GM21528 (cell line): Measurements from ENCODE around the gene GPS1.

ENCODE experiments used
- ATAC-seq: cut with Tn5 transposase; IDR thresholded peaks from one replicate; pipeline ENCODE4 v1.9.1; 2021; ENCODE audit warnings: mild to moderate bottlenecking, moderate library complexity; ENCODE audit not compliant: unreplicated experiment, low FRiP score

GPS1 gene

DNA sequence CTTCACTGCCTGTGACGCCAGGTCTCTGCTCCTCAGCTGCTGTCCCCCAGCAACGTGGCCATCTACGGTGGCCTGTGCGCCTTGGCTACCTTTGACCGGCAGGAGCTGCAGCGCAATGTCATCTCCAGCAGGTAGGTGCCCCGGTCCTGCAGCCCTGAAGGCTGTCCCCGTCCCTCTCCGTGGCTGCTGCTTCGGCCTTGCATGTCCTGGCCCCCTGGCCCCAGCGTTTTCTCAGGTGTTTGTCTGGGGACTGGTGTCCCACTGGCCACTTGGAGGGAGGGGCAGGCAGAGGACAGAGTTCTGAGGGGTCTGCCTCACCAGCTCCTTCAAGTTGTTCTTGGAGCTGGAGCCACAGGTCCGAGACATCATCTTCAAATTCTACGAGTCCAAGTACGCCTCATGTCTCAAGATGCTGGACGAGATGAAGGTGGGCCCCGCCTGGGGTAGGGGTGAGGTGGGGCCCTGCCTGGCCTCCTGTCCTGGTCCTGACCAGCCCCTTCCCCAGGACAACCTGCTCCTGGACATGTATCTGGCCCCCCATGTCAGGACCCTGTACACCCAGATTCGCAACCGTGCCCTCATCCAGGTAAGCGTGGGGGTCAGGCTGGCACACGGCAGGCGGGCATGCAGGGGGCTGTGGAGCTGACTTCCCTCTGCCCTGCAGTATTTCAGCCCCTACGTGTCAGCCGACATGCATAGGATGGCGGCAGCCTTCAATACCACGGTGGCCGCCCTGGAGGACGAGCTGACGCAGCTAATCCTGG, 4.4 kb downstream of the GPS1 start:
- ATAC-seq: no peak

DNA sequence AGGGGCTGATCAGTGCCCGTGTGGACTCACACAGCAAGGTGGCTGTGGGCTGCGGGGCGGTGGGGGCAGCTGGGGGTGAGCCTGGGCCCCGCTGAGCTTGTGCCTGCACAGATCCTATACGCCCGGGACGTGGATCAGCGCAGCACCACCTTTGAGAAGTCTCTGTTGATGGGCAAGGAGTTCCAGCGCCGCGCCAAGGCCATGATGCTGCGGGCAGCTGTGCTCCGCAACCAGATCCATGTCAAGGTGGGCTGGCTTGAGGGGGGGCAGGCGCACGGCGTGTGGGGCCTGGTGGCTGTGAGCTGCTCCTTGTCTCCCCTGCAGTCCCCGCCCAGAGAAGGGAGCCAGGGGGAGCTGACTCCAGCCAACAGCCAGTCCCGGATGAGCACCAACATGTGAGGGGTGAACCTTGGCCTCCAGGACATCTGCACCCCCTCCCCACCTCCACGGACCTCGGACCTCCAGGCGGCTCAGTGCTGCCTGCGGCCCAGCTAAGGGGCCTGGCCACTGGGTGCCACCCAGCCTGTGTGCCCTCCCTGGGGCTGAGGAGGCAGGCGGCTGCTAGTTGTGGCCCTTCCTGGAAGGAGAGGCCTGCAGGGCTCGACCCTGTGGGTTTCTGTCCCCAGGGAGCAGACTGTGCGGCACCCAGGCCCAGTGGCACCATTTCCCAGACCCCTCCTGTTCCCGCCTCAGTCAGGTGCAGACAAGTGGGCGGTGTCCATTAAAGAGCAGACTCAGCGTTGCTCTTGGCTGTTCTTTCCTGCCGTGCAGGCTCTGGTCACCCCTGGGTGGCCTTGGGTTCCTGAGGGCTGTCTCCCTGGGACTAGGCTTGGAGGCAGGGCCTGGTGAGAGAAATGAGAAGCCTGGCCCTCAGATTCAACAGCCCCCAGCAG, 5.3 kb downstream of the GPS1 start:
- no peak for ATAC-seq

DNA sequence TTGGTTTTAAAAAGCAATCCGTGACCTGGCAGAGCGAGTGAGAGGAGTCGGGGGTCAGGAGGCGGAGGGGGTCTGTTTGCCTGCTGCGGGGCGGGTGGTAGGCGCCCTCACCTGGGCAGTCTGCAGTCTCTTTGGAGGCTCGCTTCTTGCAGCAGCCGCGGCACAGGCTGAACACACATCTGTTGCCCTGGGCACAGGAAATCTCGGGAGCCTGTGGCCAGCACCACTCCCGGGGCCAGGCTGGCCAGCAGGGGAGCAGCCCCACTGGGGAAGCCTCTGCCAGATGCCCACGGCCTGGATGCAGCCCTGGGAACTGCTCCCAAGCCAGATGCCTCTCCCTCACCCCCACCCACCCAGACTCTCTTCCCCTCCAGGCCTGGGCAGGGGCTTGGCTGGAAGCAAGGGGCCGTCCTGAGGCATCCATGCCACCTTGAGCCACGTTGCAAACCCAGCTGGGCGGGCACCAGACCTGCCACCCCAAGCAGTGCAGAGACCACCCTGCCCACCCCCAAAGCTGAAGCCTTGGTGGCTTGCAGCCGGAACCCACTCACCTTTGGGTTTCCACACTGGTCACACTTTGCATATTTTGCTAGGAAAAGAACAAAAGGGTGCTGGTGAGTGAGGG, 6.6 kb downstream of the GPS1 start:
- ATAC-seq: no peak

DNA sequence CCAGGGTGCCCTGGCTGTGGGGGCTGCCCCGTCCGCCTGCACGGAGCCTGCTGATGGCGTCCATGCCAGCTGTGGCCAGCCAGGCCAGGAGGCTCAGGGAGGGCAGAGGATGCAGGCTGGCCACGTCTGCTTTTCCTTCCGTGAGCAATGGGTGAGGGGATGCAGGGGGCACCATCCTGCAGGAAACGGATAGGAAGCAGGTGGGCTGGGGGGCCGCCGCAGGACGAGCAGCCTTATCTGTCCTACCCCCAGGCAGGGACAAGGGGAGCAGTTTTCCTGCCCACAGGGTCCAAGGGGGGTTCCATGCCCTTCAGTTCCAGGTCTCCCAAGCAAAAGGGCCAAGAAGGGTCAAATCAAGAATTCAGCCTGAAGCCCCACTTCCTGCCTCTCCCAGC, 7.2 kb downstream of the GPS1 start:
- ATAC-seq: no peak

DNA sequence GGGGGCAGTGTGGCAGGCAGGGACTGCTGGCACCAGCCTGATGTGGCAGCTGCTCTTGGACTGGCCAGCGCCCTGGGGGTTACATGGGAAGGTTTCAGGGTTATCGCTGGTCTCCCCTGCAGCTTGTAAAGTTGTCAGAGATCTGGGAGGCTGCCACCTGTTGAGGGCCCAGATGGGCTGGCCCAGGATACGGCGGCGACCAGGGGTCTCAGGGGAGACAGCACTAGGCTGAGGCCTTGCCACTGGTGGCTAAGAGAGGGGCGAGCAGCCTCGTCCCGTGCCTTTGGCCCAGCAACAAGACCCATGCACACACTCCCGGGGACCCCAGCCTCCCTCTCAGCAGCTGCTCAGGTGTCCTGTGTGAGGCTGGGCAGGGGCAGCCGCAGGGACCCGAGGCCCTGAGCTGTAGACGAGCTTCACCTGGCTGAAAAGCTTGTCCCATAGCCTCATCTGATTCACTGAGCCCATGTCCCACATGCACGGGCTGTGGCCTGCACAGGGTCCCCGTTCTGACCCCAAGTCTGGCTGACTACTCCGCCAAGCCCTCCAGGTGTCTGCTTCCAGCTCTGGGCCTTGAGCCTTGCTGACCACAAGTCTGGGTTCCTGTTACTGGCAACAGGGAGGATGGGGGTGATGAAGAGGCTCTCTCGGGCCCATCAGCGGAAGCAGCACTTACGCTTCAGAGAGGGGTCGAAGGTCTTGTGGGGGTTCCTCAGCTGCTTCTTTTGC, 7.7 kb downstream of the GPS1 start:
- no peak for ATAC-seq

DNA sequence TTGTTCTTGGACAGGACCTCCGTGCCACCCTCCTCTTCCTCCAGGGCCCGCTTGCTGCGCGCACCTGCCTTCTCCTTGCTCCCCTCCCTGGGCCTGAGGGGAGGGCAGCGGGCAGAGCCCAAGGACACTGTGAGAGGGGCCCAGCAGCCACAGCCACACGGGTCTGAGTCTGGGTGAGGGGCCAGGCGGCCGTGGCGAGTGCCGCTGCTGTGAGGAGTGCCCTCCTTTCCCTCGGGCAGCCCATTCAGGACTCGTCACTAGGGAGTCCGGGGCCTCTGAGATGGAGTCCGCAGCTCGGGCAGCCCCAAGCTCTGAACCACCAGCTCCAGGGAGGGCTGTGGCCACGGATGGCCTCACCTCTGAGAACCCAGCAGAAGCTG, 8.3 kb downstream of the GPS1 start:
- ATAC-seq: no peak

DNA sequence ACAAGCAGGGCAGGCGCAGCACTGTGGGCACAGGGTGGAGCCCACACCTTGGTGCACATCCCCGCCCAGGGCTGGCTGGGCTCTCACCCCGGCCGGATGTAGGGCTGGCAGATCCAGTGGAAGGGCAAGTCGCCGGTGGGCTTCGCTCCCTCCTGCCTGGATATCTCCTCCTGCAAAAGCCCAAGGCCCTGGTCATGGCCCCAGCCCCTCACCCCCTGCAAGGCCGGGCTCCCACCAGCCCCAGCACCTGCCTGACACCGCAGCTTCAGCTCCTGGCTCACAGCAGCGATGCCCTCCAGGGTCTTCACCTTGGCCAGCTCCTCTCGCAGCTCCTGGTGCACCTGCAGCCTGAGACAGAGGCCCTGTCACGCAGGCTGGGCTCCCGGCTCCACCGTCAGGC, 8.9 kb downstream of the GPS1 start:
- ATAC-seq: no peak

DNA sequence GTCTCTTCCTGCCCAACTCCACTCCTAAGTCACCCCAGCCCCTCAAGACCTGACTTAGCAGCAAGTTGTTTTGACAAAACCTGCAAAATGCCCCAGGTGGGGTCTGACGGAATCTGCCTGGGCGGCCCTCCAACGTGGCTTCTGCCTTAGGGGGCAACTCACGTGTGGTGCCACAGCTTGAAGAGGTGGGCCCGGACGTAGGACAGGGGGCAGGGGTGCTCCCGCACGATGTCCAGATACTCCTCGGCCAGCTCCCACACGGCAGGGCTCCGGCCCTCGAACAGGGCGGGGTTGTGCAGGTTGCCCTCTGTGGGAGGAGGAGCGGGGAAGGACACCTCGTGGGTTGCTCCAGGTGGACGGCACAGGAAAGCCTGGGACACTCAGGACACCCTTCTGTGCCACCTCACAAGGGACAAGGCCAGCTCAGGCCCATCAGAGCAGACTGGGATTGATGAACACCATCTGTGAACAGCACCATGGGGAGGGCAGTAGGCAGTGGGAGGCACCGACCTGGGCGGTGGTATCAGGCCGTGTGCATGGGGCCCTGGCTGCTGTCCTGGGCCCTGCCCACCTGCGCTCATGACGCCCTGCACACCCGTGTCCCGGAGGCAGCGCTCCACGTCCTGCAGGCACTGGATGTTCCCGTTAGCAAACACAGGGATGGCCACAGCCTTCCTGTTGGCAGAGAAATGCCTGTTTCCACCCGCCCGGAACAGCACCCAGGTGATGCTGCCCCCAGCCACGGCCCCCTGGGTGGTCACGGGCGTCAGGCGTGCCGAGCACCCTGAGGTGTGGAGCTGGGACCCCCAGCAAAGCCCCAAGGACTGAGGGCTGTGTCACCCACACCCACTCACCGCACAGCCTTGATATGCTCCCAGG, 9.6 kb downstream of the GPS1 start:
- ATAC-seq: no peak

DNA sequence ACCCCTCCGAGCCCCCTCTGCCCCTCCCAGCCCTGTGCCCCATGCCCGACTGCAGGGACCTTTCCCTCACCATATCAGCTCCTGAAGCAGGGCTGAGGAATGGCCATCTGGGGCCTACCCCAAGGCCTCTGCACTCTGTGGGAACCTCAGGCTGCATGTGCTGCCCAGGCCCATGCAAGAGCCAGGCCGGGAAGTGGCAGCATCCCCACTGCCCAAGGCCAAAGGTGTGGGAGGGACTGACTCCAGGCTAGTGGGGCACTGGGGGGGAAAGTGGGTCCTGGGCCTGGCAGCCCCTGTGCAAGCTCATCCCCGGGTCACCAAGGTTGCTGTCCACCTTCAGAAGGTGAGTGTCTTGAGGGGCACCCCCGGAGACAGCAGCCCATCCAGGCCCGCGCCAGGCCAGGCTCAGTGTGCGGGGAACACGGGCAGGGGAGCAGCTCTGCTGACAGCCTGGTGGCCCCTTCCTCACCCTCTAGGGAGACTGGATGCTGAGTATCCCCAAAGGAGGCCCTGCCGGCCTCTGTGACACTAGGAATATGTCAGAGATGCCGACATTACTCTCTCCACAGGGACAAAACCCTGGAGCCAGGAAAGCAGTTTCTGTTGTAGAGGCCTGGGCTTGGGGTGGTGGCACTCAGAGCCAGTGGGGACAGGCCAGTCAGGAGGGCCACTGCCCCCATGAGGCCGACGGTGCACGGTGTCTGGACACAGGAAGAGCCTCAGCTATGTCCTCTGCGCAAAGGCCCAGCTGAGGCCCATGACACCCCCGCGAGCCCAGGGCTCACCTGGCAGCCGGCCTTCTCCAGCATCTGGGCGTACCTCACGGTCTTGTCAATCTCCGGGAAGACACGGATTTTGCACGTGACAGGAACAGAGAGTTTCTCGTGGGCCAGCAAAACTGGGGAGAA, 10.6 kb downstream of the GPS1 start:
- ATAC-seq: no peak

DNA sequence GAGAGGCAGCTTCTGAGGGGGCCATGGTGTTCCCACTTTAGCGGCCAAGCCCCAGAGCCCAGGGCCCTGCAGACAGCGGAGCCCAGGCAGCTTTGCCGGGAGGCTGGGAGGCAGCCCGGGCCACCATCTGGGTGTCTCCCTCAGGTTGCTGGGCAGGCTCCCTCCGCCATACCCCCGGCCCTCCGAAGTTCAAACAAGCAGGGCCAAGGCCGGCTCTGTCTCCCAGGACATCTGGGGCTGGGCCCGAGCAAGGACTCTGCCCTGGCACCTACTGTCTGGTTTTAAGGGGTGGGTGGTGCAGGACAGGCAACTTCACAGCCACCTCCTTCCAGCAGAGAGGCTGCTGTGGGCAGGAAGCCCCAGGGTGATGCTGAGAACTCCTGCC, 11.3 kb downstream of the GPS1 start:
- no peak for ATAC-seq

DNA sequence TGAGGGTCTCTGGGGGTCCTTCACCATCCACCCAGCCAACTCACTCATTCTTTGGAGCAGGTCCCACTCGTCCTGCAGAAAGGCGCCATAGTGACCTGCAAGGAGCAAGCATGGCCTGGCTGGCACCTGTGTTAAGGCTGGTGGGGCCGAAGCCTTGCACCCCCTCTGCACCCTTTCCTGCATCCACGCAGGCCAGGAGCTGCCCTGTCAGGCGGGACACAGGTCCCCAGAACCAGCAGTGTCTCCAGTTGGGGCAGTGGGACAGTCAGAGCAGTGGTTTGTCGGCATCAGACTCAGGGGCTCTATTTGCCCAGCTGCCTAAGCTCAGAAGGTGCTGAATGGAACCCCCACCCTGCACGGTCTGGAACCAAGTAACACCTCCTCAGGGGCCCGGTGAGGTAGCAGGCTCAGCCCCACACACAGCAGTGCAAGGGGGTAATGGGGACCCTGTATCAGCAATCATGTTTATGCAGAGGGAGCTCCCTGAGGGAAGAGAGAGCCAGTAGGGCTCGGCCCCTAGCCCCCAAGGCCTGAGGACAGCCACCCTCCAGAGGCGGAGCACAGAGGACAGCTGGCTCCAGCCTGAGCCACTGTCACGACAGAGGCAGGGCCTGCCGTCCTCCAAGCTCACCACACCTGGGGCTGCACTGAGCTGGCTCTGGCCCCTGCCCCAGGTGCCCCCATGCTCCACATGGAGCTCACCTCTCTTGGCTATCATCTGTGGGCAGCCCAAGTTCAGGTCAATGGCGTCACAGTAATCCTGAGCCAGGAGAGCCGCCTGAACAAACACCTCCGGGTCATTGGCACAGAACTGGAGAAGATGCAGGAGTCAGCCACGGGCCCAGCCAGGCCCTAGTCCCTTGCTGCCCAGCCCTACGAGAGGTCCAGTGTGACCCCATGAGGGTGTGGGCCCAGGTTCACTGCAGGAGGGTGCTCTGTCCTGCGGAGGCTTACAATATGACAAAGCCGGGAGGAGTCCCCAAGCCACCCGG, 12.0 kb downstream of the GPS1 start:
- no peak for ATAC-seq

DNA sequence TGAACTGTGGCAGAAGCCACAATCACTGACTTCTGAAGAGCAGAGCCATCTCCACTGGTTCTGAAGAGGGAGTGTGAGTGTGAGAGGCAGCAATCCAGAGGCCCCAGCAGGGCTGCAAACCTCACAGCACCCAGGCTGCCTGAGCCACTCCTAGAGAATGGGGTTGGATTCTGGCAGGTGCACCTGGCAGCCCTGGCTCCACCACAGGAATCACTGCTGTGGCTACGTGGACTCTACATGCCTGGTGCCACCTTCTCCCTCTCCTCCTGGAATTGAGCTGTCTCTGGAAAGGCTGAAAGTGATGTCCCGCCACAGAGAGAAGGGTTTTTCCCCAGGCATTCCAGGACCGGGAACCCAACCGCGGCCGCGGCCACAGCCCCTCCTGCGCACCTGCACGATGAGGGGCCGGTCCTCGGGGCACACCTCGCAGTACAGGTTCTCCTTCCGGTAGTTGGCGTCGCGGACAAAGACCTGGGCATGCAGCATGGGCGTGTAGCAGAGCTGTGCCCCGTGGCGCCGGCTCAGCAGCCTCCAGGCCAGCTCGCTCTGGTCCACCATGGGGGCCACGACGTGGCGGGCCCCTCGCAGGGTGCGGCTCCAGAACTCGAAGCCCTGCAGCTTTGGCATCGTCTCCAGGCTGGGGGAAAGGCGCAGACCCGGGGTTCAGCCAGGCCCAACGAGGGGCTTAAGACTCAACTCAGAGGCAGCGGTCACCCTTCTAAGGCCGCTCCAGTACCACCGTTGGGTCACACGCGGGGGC, 12.9 kb downstream of the GPS1 start:
- ATAC-seq: no peak

DNA sequence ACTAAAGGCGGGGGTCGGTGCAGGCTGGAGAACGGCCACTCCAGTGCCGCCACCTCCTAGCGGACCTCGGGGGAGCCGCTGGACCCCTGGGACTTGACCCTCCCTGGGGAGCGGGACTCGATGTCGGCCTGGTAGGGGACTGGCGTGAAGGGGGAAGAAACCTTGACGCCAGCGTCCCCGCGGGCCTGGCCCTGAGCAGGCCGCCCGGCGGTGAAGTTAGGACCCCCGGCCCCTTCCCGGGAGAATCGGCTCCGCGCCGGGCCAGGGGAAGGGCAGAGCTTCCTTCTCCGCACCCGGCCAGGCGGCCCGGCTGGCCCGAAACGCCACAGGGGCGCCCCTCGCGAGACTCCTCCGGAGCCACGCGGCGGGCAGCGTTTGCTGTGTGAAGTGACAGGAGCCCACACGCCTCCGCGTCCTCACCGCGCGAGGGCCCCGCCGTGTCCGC, 13.5 kb downstream of the GPS1 start:
- ATAC-seq: no peak

DNA sequence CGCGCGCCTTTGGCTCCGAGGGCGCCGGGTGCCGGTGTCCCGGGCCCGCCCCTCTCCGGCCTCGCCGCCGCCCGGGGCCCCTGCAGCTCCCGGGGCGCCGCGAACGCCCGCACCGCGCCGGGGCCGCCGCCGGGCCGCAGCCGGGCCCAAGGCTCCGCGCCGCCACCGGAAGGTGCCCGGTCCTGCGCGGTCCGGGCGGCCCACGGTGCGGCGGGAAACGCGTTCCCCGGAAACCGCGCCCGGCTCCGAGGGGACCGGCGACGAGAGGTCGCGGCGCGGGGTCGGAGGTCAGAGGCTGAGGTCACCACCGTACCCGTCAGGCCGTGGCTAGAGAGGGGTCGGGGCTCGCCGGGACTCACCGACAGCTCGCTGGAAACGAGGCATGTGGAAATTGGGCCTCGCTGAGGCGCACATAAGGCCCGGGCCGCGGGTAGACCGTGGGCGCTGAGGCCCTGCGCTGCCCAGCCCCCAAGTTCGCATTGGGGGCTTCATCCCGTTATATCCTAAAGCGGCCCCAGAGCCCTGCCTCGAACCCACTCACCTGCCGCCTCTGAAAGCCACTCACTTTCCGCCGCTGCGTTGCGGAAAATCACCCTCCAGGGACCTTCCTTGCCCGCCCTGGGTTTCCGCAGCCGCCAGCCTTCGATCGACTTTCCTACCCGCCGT, 14.1 kb downstream of the GPS1 start, which contains the start of gene DUS1L:
DUS1L (minus strand) TSS at position 167 of the 666 bp plus-strand sequence. CDS start 745 bp downstream, outside the sequence.
- ATAC-seq: no peak

DNA sequence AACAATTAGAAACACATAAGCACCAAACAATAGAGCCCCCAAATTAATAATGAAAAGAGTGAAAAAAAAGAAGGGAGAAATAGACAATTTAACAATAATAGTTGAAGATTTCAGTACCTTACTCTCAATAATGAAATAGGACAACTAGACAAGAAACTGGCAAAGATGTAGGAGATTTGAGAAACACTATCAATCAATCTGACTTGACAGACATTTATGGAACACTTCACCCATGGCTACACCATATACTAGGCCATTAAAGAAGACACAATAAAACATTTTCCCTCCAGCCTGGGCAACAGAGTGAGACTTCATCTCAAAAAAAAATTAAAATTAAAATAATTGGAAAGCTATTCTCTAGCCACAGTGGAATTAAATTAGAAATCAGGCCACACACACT, 18.9 kb downstream of the GPS1 start:
- no peak for ATAC-seq

DNA sequence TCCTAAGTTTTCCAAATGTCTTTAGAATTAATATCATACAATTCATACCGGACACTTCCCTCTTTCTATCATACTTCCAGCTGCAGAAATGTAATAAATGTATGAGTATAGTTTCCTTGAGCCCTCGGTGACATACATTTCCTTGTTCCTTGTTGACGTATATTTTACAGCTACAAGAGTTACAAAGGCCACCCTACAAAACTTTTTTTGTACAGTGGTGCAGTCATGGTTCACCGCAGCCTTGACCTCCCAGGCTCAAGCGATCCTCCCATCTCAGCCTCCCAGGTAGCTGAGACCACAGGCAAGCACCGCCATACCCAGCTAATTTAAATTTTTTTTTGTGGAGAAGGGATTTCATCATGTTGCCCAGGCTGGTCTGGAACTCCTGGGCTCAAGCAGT, 21.1 kb downstream of the GPS1 start:
- no peak for ATAC-seq
